Stimulated activated CD8-positive, alpha-beta memory T cell treated with anti-CD3 and anti-CD28 coated beads, Interleukin-7, amount 100 ng/mL, for 4 hours (primary cell): ENCODE measurements around the gene MARK1.
"Not testable (repeated sequence)": the region's sequence is repeated elsewhere in the genome, so short reads cannot be mapped to it uniquely, and the experiment has no call there.

Experiments
- DNase-seq, 2 donors: peaks; one replicate each; pipeline ENCODE4 v3.0.0-alpha.2; 2020; ENCODE audit warnings: low read depth in 2 of 2

MARK1 gene

GRCh38 chr1:220528679-220529501, 954 bp downstream of the MARK1 start:
- no peak for DNase-seq

GRCh38 chr1:220529521-220530020, 1.6 kb downstream of the MARK1 start:
- DNase-seq, result no peak

- no peak for DNase-seq
Measured at GRCh38 chr1:220533504-220534109, 5.7 kb downstream of the MARK1 start.

- DNase-seq, result no peak
Measured at GRCh38 chr1:220544901-220545303, 17.0 kb downstream of the MARK1 start.

- no peak for DNase-seq
Measured at GRCh38 chr1:220550811-220551399, 23.0 kb downstream of the MARK1 start.

GRCh38 chr1:220551718-220552117, 23.8 kb downstream of the MARK1 start:
- DNase-seq, result no peak

- DNase-seq, result no peak
Measured at GRCh38 chr1:220552672-220553260, 24.8 kb downstream of the MARK1 start.

- DNase-seq, result no peak
Measured at GRCh38 chr1:220556641-220557040, 28.7 kb downstream of the MARK1 start.

- no peak for DNase-seq
Measured at GRCh38 chr1:220563564-220563963, 35.6 kb downstream of the MARK1 start.

- no peak for DNase-seq
Measured at GRCh38 chr1:220564216-220564615, 36.3 kb downstream of the MARK1 start.

GRCh38 chr1:220565670-220566069, 37.7 kb downstream of the MARK1 start:
- DNase-seq, result no peak

- DNase-seq, result no peak
Measured at GRCh38 chr1:220566869-220567268, 38.9 kb downstream of the MARK1 start.

GRCh38 chr1:220572416-220572815, 44.5 kb downstream of the MARK1 start:
- no peak for DNase-seq

- DNase-seq, result no peak
Measured at GRCh38 chr1:220573836-220574235, 45.9 kb downstream of the MARK1 start.

- DNase-seq, result no peak
Measured at GRCh38 chr1:220575718-220576497, 48.0 kb downstream of the MARK1 start.

GRCh38 chr1:220577926-220578325, 50.0 kb downstream of the MARK1 start:
- no peak for DNase-seq

GRCh38 chr1:220579317-220579716, 51.4 kb downstream of the MARK1 start:
- no peak for DNase-seq

GRCh38 chr1:220592714-220593113, 64.8 kb downstream of the MARK1 start:
- DNase-seq, result no peak

- DNase-seq, result no peak
Measured at GRCh38 chr1:220594356-220594755, 66.4 kb downstream of the MARK1 start.

- DNase-seq, result no peak
Measured at GRCh38 chr1:220595179-220595578, 67.2 kb downstream of the MARK1 start.

- DNase-seq, result no peak
Measured at GRCh38 chr1:220604926-220605325, 77.0 kb downstream of the MARK1 start.

- not testable (repeated sequence) for DNase-seq
Measured at GRCh38 chr1:220605651-220606050, 77.7 kb downstream of the MARK1 start.
